GM12892 (cell line): Measurements from ENCODE around the gene ALDH1A3.

Experiments
- POLR2A ChIP-seq: IDR thresholded peaks from 2 replicates; pipeline ENCODE4 v1.6.1; 2011; ENCODE audit warnings: low read depth, low read length, control low read depth
- POLR2AphosphoS5 ChIP-seq: IDR thresholded peaks from 2 replicates; pipeline ENCODE4 v1.6.1; 2011; ENCODE audit warnings: low read depth, low read length, control low read depth

GRCh38 chr15:100890850-100891249 lies 11.2 kb downstream of the ALDH1A3 start:
- TF ChIP-seq POLR2AphosphoS5 (no peak), POLR2A (no peak)
